GM12878 (cell line): ENCODE measurements around the gene HTR6. TPM values are rescaled to one million over a fixed set of nuclear protein-coding genes. Genes with fewer than 3 reads are reported as not detected.

Source experiments
- ATAC-seq: fragments of 200-7000 bp; cut with Tn5 transposase; 3 replicates; pipeline ENCODE4 v1.9.1; 2020; ENCODE audit warnings: mild to moderate bottlenecking, moderate library complexity
- BruUV-seq: library from RNA; stranded (reverse); fragments of 400-500 nt; replicated peaks from 2 replicates; lab custom pipeline; 2021; lab: Mats Ljungman, UMichigan
- CTCF ChIA-PET: fragments of 300-600 bp; sonication (Branson Sonifier 250); formaldehyde crosslinking; extraction: SDS; loops from one replicate; lab custom pipeline; 2021; ENCODE audit warnings: inconsistent platforms; lab: Yijun Ruan, JAX
- POLR2A ChIA-PET: fragments of 350-600 bp; formaldehyde crosslinking; extraction: SDS; loops from one replicate; lab custom pipeline; 2021; ENCODE audit warnings: inconsistent platforms; lab: Charles Lee
- RAD21 ChIA-PET: fragments of 300-600 bp; sonication (Branson Sonifier 250); formaldehyde crosslinking; loops from one replicate; lab custom pipeline; 2023; ENCODE audit warnings: antibody characterized with exemption; ENCODE audit not compliant: unreplicated experiment; lab: Charles Lee
- SMC1A ChIA-PET: fragments of 300-600 bp; sonication (Branson Sonifier 250); formaldehyde crosslinking; loops from one replicate; lab custom pipeline; 2023; ENCODE audit not compliant: unreplicated experiment, uncharacterized antibody; lab: Charles Lee
- DNase-seq: peaks from one replicate; pipeline ENCODE4 v3.0.0-alpha.2; 2011; ENCODE audit warnings: low read depth, low spot score
- FAIRE-seq: peaks from 3 replicates; lab custom pipeline; 2011; peaks lifted over from hg19 to GRCh38; lab: Jason Lieb, UNC
- H2AFZ ChIP-seq: 2 replicates; pipeline ENCODE4 v1.6.0; 2011; ENCODE audit warnings: low read depth, low read length, control low read depth; ENCODE audit not compliant: control insufficient read depth
- H3K27ac ChIP-seq: 2 replicates; pipeline ENCODE4 v1.5.1; 2011; ENCODE audit warnings: control low read depth; ENCODE audit not compliant: control insufficient read depth, insufficient read depth
- H3K27me3 ChIP-seq, 2 experiments: replicated peaks in 1 of 2; 2 replicates each; pipeline versions ENCODE4 v1.6.0 to v1.6.1; 2011; ENCODE audit warnings: low read length in 1 of 2; ENCODE audit not compliant: control insufficient read depth in 2 of 2, insufficient read depth in 2 of 2
- H3K36me3 ChIP-seq, 2 experiments: 2 replicates each; pipeline ENCODE4 v1.5.1; 2011; ENCODE audit warnings: low read length in 1 of 2; ENCODE audit not compliant: control insufficient read depth in 2 of 2, insufficient read depth in 2 of 2
- H3K4me1 ChIP-seq: 2 replicates; pipeline ENCODE4 v1.6.1; 2011; ENCODE audit warnings: mild to moderate bottlenecking, low read length, moderate library complexity, mixed read lengths; ENCODE audit not compliant: control insufficient read depth, insufficient read depth
- H3K4me2 ChIP-seq: 2 replicates; pipeline ENCODE4 v1.6.0; 2011; ENCODE audit warnings: control low read depth; ENCODE audit not compliant: control insufficient read depth, insufficient read depth
- H3K4me3 ChIP-seq: fragments of 200-600 bp; sonication (generic); 2 replicates; pipeline ENCODE4 v1.5.1; 2016
- H3K79me2 ChIP-seq: 2 replicates; pipeline ENCODE4 v1.6.0; 2011; ENCODE audit warnings: low read length; ENCODE audit not compliant: control insufficient read depth, insufficient read depth
- H3K9ac ChIP-seq: 2 replicates; pipeline ENCODE4 v1.8.0; 2011; ENCODE audit warnings: low read length, control low read depth, mixed read lengths; ENCODE audit not compliant: control insufficient read depth, insufficient read depth
- H3K9me3 ChIP-seq: replicated peaks from 3 replicates; pipeline ENCODE4 v1.5.1; 2011; ENCODE audit warnings: mild to moderate bottlenecking, low read length; ENCODE audit not compliant: control insufficient read depth, insufficient read depth
- H4K20me1 ChIP-seq: 2 replicates; pipeline ENCODE4 v1.6.0; 2011; ENCODE audit not compliant: control insufficient read depth, insufficient read depth
- ATF3 ChIP-seq: IDR thresholded peaks from 2 replicates; pipeline ENCODE4 v1.6.1; 2011; ENCODE audit warnings: low read depth, mild to moderate bottlenecking, low read length, moderate library complexity, borderline replicate concordance; ENCODE audit errors: extremely low read depth
- BACH1 ChIP-seq: fragments of 450-650 bp; IDR thresholded peaks from 2 replicates; pipeline ENCODE4 v1.6.1; 2017; ENCODE audit warnings: mild to moderate bottlenecking, borderline replicate concordance
- CBFB ChIP-seq: IDR thresholded peaks from 2 replicates; pipeline ENCODE4 v1.6.1; 2016; ENCODE audit warnings: antibody characterized with exemption, low read depth
- EZH2 ChIP-seq: IDR thresholded peaks from 2 replicates; pipeline ENCODE4 v1.6.1; 2012; ENCODE audit warnings: low read depth, mild to moderate bottlenecking, control low read depth, inconsistent platforms, low read length, borderline replicate concordance; ENCODE audit not compliant: control insufficient read depth
- HDGF ChIP-seq: fragments of 450-650 bp; IDR thresholded peaks from 2 replicates; pipeline ENCODE4 v1.6.1; 2016; ENCODE audit warnings: antibody characterized with exemption
- MEF2A ChIP-seq: IDR thresholded peaks from 2 replicates; pipeline ENCODE4 v1.6.1; 2011; ENCODE audit warnings: low read depth, mild to moderate bottlenecking, low read length, moderate library complexity; ENCODE audit not compliant: insufficient read depth
- POLR2AphosphoS2 ChIP-seq: IDR thresholded peaks from 2 replicates; pipeline ENCODE4 v1.6.1; 2011; ENCODE audit warnings: low read depth, mild to moderate bottlenecking, low read length, improper control_type of control experiment, moderate library complexity
- RB1 ChIP-seq: fragments of 450-650 bp; formaldehyde crosslinking; IDR thresholded peaks from 2 replicates; pipeline ENCODE4 v1.6.1; 2017; ENCODE audit warnings: mild to moderate bottlenecking, borderline replicate concordance
- SMC3 ChIP-seq: IDR thresholded peaks from 2 replicates; pipeline ENCODE4 v1.6.1; 2011; ENCODE audit warnings: low read length, improper control_type of control experiment, borderline replicate concordance
- WRNIP1 ChIP-seq: IDR thresholded peaks from 2 replicates; pipeline ENCODE4 v1.6.1; 2011; ENCODE audit warnings: low read depth, low read length, improper control_type of control experiment, borderline replicate concordance
- WGBS: methylation state at CpG from one replicate; pipeline ENCODE4 v1.1.6; 2016; ENCODE audit warnings: low lambda C conversion rate; ENCODE audit not compliant: insufficient replicate concordance, insufficient coverage; ENCODE audit errors: missing lambda C conversion rate; 5-methylcytosine and 5-hydroxymethylcytosine counted together
- in situ Hi-C: fragments of 300-500 bp; cut with MboI; formaldehyde crosslinking; loops from 9 replicates; pipeline ENCODE4 v1.14.3; 2018; ENCODE audit warnings: mixed read lengths
- intact Hi-C: fragments of 100-400 bp; cut with micrococcal nuclease; formaldehyde crosslinking; loops from one replicate; pipeline ENCODE4 v1.14.2; 2022; ENCODE audit not compliant: unreplicated experiment
- polyA plus RNA-seq, 11 experiments: library from polyadenylated mRNA; depleted of rRNA in 4 of 11; unstranded in 6 of 11; stranded (reverse) in 5 of 11; fragments of >200 nt; fragmentation: Nextera tagmentation in 4 of 11; fragmentation: Illumina TruSeq in 1 of 11; extraction: Ambion mirVana in 4 of 11; extraction: Trizol in 1 of 11; gene quantifications; 1 replicate in 1 of 11; 2 replicates in 10 of 11; pipeline versions ENCODE4 v1.2.1 to v1.2.3, GENCODE V29; 2011 to 2016; ENCODE audit warnings: inconsistent platforms in 2 of 11, missing spikeins in 2 of 11, low read depth in 1 of 11
- total RNA-seq, 4 experiments: library from RNA; depleted of rRNA in 3 of 4; stranded (reverse); fragments of >200 nt in 3 of 4; fragmentation: Illumina TruSeq in 1 of 4; extraction: Trizol in 1 of 4; gene quantifications; 2 replicates each; pipeline versions ENCODE4 v1.2.1 to v1.2.3, GENCODE V29; 2013 to 2021

The HTR6 gene
- total and polyA plus RNA-seq, 10 of the 15 experiments (the other 5 are each of a cell fraction or from before 2014, with no cell fraction given) = 0.03 to 5.3 (median 1.7) TPM; not detected in 2

DNA sequence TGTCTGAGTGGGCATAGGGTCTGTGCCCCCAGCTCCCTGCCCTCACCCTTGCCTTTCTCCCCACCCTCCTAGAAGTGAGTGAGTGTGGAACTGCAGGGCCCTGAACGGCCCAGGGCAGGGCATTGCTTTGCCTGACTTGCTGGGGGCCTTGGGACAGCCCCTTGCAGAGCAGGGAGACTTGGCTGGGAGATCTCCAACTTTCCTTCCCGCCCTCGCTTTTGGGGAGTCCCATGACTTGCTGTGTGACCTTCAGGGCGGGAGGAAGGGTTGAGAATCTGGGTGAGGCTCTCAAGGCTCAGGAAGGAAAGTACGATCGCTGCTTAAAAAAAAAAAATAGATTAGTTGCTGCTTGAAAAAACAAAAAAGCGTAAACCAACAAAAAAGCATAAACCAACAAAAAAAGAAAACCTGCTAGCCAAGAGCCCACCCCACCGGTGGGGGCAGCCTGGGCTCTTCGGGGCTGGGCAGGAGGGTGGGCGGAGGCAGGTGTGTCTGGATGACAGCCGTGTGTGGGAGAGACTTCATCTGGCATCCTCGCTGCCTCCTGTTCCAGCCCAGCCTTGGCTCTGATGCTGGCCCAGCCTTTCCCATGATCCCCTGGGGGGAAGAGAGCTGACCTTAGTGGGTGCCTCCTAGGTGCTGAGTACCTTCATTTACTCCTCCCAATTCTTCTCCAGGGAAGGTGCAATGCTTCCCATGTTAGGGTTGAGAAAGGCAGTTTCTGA is 14.1 kb upstream of the HTR6 start:
- CTCF ChIA-PET = interaction anchor here (0.6 to 3.1 kb wide), 28 partner anchors 9 to 766 kb away, joined by 3 to 14 read pairs (median 4); no protein-coding TSS in a partner anchor
- no peak overlapping the region for H3K4me2 ChIP-seq
- H4K20me1 ChIP-seq = no peaks in the 10 kb centered on the region
- FAIRE-seq (no peak), DNase-seq (no peak), ATAC-seq (no peak)
- RAD21 ChIA-PET = interaction anchor here (0.6 to 2.1 kb wide), 12 partner anchors 10 to 482 kb away, joined by 3 to 11 read pairs (median 4); a partner anchor contains a TSS
- H3K9me3 ChIP-seq = no peaks in the 10 kb centered on the region
- H2AFZ ChIP-seq = no peak overlapping the region; the same call in 1 of the 2 replicates
- no peaks in the 10 kb centered on the region for H3K4me1 ChIP-seq
- in situ Hi-C loops (no loop called here), intact Hi-C loops (loop anchor here (1.0 to 10.0 kb wide), 5 partner anchors 163 to 398 kb away; partner anchors contain the start of genes AKR7A2, CAPZB, EMC1 and MRTO4)
- no peaks in the 10 kb centered on the region; a peak in 2 of 4 replicates for H3K27me3 ChIP-seq
- H3K27ac ChIP-seq = no peak overlapping the region
- H3K79me2 ChIP-seq = no peaks in the 10 kb centered on the region
- TF ChIP-seq HDGF = no peak
- no peak for TF ChIP-seq MEF2A
- TF ChIP-seq WRNIP1 = no peak
- WGBS = 45% methylated on average over 12 of the region's 12 CpGs
- SMC1A ChIA-PET = interaction anchor here (1.0 to 1.2 kb wide), 3 partner anchors 14 to 260 kb away, joined by 3 read pairs; no protein-coding TSS in a partner anchor
- POLR2A ChIA-PET = no interaction called here
- no peak overlapping the region for H3K4me3 ChIP-seq
- BruUV-seq = no TSS peak
- H3K36me3 ChIP-seq = no peaks in the 10 kb centered on the region
- H3K9ac ChIP-seq = no peak overlapping the region

DNA sequence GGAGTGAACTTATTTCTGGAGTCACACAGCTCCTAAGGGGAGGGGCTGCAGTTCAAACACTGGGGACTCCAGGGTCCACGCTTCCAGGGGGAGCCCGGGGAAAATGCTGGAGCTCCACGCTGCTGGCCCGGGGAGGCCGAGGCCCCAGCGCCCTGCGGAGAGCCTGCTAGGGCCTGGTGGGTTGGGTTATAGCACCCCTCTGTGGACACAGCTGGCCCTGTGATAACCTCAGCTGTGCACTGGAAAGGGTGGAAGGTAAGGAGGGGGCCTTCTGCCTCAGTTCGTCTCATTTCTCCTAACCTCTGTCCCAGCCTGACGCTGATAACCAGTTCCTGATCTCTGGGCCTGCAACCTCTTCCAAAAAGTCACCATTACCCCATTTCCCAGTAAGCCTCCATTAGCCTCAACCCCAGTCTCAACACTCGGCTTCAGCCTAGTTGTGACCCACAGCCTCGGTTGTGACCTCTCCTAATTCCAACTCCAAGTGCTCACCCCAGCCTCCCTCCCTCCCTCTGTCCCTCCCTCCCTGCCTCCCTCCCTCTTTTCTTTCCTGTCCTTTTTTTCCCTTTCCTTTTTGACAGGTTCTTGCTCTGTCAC is 13.4 kb upstream of the HTR6 start:
- no peak for FAIRE-seq
- Histone ChIP-seq H3K4me3 (no peak overlapping the region), H3K4me2 (no peak overlapping the region), H3K27me3 (no peaks in the 10 kb centered on the region; a peak in 1 of 4 replicates), H2AFZ (no peak overlapping the region; the same call in 1 of the 2 replicates), H4K20me1 (no peaks in the 10 kb centered on the region), H3K27ac (no peak overlapping the region), H3K36me3 (no peaks in the 10 kb centered on the region), H3K4me1 (no peaks in the 10 kb centered on the region), H3K9me3 (no peaks in the 10 kb centered on the region), H3K9ac (no peak overlapping the region), H3K79me2 (no peaks in the 10 kb centered on the region)
- DNase-seq = no peak
- intact Hi-C loops = loop anchor here (1.0 to 10.0 kb wide), 5 partner anchors 164 to 399 kb away; partner anchors contain the start of genes AKR7A2, CAPZB, EMC1 and MRTO4
- ChIA-PET RAD21 (interaction anchor here (0.6 to 2.1 kb wide), 12 partner anchors 9 to 482 kb away, joined by 3 to 11 read pairs (median 4); a partner anchor contains a TSS), CTCF (interaction anchor here (0.6 to 3.1 kb wide), 29 partner anchors 10 to 1088 kb away, joined by 3 to 14 read pairs (median 3); no protein-coding TSS in a partner anchor), POLR2A (no interaction called here), SMC1A (interaction anchor here (1.0 to 1.2 kb wide), 4 partner anchors 15 to 260 kb away, joined by 3 read pairs; no protein-coding TSS in a partner anchor)
- peak; percentile 81 for ATAC-seq
- BruUV-seq = no TSS peak
- WGBS = 38% methylated on average over 11 of the region's 11 CpGs
- in situ Hi-C loops = no loop called here
- no peak for TF ChIP-seq RB1
- no peak for TF ChIP-seq ATF3
- peak; percentile 55; the same call in 1 of the 2 replicates for TF ChIP-seq SMC3
- no peak for TF ChIP-seq POLR2AphosphoS2
- TF ChIP-seq EZH2 = no peak
- TF ChIP-seq CBFB = no peak
- no peak for TF ChIP-seq BACH1
